Activated CD8-positive, alpha-beta T cell treated with anti-CD3 and anti-CD28 coated beads for 36 hours (primary cell): ENCODE measurements around the gene CTSK. TPM values are rescaled to one million over a fixed set of nuclear protein-coding genes. Genes with fewer than 3 reads are reported as not detected.
"Not testable (repeated sequence)": the region's sequence is repeated elsewhere in the genome, so short reads cannot be mapped to it uniquely, and the experiment has no call there.

Source experiments
- ATAC-seq: fragments of 200-7000 bp; cut with Tn5 transposase; one replicate; pipeline ENCODE4 v1.10.0; 2021; ENCODE audit warnings: mild to moderate bottlenecking, moderate library complexity
- CTCF ChIA-PET: fragments of 350-600 bp; sonication (Branson Sonifier 250); formaldehyde crosslinking; loops from one replicate; lab custom pipeline; 2021; ENCODE audit warnings: antibody characterized with exemption; lab: Charles Lee
- POLR2A ChIA-PET: fragments of 350-600 bp; sonication (Branson Sonifier 250); formaldehyde crosslinking; loops from one replicate; lab custom pipeline; 2021; ENCODE audit warnings: antibody characterized with exemption; lab: Charles Lee
- DNase-seq: peaks from one replicate; pipeline ENCODE4 v3.0.0-alpha.2; 2020
- H3K27ac Mint-ChIP-seq: one replicate; pipeline ENCODE4 v1.8.0; 2021; ENCODE audit warnings: mild to moderate bottlenecking, mixed read lengths
- H3K27me3 Mint-ChIP-seq: one replicate; pipeline ENCODE4 v1.8.0; 2021; ENCODE audit warnings: mixed read lengths
- H3K36me3 Mint-ChIP-seq: one replicate; pipeline ENCODE4 v1.8.0; 2021; ENCODE audit warnings: low read depth, mixed read lengths
- H3K4me1 Mint-ChIP-seq: one replicate; pipeline ENCODE4 v1.8.0; 2021; ENCODE audit warnings: low read depth, mixed read lengths
- H3K4me3 Mint-ChIP-seq: one replicate; pipeline ENCODE4 v1.8.0; 2021; ENCODE audit warnings: mild to moderate bottlenecking, moderate library complexity, mixed read lengths
- H3K9me3 Mint-ChIP-seq: one replicate; pipeline ENCODE4 v1.8.0; 2021; ENCODE audit warnings: mixed read lengths
- intact Hi-C: fragments of 100-400 bp; cut with micrococcal nuclease; formaldehyde crosslinking; loops from one replicate; pipeline ENCODE4 v1.10.0; 2022
- total RNA-seq, 2 experiments: library from RNA; stranded (reverse); gene quantifications; one replicate each; pipeline ENCODE4 v1.2.3, GENCODE V29; 2021
- TF ChIP-seq, protein P1 (sequence below): fragments of 200-600 bp; IDR thresholded peaks from one replicate; pipeline ENCODE4 v1.8.0; 2022; ENCODE audit warnings: antibody characterized with exemption, mild to moderate bottlenecking

CTSK gene
- total RNA-seq, 2 experiments from 2014 or later: 2.9 to 3.6 TPM

DNA sequence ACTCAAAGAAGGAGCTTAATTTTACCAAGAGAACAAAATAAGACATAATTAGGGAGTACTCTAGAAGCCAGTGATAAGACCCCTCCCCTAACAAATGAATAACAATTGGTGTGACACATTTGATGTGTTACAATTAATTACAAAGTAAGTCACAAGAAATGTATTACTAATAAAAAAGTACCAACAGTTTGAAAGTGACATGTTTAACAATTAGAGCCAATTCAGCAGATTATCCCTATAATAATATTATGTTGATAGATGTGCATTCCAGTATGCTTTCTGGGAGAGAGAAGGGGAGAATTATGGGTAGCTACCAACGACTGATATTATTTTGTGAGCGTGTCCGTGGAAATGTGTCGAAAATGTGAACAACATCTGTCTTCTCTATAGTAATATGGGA, 19.1 kb downstream of the CTSK start:
- Mint-ChIP-seq H3K4me3 (no peak overlapping the region), H3K27me3 (no peaks in the 10 kb centered on the region), H3K9me3 (no peaks in the 10 kb centered on the region), H3K36me3 (no peaks in the 10 kb centered on the region), H3K4me1 (no peaks in the 10 kb centered on the region), H3K27ac (no peak overlapping the region)
- TF ChIP-seq, protein P1, sequence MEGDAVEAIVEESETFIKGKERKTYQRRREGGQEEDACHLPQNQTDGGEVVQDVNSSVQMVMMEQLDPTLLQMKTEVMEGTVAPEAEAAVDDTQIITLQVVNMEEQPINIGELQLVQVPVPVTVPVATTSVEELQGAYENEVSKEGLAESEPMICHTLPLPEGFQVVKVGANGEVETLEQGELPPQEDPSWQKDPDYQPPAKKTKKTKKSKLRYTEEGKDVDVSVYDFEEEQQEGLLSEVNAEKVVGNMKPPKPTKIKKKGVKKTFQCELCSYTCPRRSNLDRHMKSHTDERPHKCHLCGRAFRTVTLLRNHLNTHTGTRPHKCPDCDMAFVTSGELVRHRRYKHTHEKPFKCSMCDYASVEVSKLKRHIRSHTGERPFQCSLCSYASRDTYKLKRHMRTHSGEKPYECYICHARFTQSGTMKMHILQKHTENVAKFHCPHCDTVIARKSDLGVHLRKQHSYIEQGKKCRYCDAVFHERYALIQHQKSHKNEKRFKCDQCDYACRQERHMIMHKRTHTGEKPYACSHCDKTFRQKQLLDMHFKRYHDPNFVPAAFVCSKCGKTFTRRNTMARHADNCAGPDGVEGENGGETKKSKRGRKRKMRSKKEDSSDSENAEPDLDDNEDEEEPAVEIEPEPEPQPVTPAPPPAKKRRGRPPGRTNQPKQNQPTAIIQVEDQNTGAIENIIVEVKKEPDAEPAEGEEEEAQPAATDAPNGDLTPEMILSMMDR: no peak
- intact Hi-C loops: no loop called here
- CTCF ChIA-PET: interaction anchor here (1.0 to 1.7 kb wide), 2 partner anchors 40 to 81 kb away, joined by 3 read pairs; no protein-coding TSS in a partner anchor
- DNase-seq (no peak), ATAC-seq (no peak)
- POLR2A ChIA-PET: interaction anchor here (0.7 kb wide), 1 partner anchor 20 kb away, joined by 5 read pairs; no protein-coding TSS in a partner anchor

DNA sequence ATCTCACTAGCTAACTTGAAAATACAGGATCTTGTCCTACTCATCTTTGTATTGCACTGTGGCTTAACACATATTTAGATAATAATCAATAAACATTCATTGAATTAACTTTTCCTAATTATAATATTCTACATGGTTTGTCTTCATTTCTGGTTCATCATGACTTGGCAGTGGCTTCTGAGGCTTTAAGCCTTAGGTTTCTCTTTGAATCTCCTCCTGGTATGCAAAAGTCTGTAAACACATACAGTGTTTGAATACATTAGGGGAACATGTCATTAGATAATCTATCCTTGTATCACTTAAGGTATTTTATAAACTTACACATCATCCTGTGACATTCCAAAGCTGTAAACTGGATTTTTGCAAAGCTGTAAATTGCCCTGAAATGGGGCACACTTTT, 20.6 kb downstream of the CTSK start:
- no peaks in the 10 kb centered on the region for H3K4me1 Mint-ChIP-seq
- H3K9me3 Mint-ChIP-seq: no peaks in the 10 kb centered on the region
- ChIA-PET POLR2A (no interaction called here), CTCF (interaction anchor here (0.6 to 1.7 kb wide), 3 partner anchors 14 to 82 kb away, joined by 3 read pairs; no protein-coding TSS in a partner anchor)
- intact Hi-C loops: no loop called here
- H3K27ac Mint-ChIP-seq: no peak overlapping the region
- TF ChIP-seq, protein P1: no peak
- H3K4me3 Mint-ChIP-seq: no peak overlapping the region
- DNase-seq: no peak
- no peak for ATAC-seq
- no peaks in the 10 kb centered on the region for H3K36me3 Mint-ChIP-seq
- H3K27me3 Mint-ChIP-seq: no peaks in the 10 kb centered on the region

DNA sequence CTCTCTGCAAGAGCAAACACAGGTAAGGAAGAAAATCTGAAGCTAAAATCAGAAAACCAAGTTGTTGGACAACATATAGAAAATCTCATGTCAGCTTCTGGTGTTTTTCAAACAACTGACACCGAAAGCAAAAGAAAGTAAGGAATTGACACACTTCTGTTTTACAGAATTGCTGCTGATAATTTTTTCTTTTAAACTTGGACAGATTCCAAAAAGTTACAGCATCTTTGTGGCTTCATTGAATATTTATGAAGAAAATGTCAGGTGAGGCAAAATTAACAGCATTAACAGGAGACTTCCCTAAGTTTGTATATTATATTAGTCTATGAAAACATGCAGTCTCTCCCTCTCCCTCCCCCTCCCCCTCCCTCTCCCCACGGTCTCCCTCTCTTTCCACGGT, 27.6 kb downstream of the CTSK start:
- H3K9me3 Mint-ChIP-seq: no peaks in the 10 kb centered on the region
- POLR2A ChIA-PET: no interaction called here
- H3K27me3 Mint-ChIP-seq: no peaks in the 10 kb centered on the region

DNA sequence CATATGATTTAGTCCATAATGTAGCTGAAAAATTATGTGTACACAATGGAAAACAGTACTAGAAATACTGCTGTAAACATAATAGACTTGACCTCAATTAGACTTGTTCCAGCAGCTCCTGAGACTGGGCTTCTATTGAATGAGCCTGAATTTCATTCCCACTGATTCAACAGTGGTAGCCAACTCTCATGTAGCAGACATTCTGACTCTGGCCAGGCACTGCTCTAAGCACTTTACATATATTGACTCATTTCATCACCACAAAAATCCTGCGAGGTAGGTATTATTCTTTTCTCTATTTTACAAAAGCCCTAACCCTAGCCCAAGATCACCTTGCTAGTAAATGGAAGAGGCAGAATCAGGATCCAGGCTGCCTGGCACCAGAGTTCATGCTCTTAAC, 29.7 kb downstream of the CTSK start:
- no peaks in the 10 kb centered on the region for H3K27me3 Mint-ChIP-seq
- ATAC-seq (no peak), DNase-seq (no peak)
- H3K4me1 Mint-ChIP-seq: peaks cover 5% of the 10 kb centered on the region
- ChIA-PET POLR2A (interaction anchor here (1.0 kb wide), 1 partner anchor 260 kb away, joined by 4 read pairs; no protein-coding TSS in a partner anchor), CTCF (no interaction called here)
- no peaks in the 10 kb centered on the region for H3K9me3 Mint-ChIP-seq
- TF ChIP-seq, protein P1: no peak
- intact Hi-C loops: no loop called here
- no peak overlapping the region for H3K27ac Mint-ChIP-seq
- no peak overlapping the region for H3K4me3 Mint-ChIP-seq
- no peaks in the 10 kb centered on the region for H3K36me3 Mint-ChIP-seq

More for the DNA sequence above, 27.6 kb downstream of the CTSK start:
- TF ChIP-seq, protein P1: no peak
- H3K27ac Mint-ChIP-seq: no peak overlapping the region
- intact Hi-C loops: no loop called here
- CTCF ChIA-PET: no interaction called here
- no peak overlapping the region for H3K4me3 Mint-ChIP-seq
- DNase-seq: no peak
- H3K36me3 Mint-ChIP-seq: no peaks in the 10 kb centered on the region
- ATAC-seq: no peak
- peaks cover 5% of the 10 kb centered on the region for H3K4me1 Mint-ChIP-seq

DNA sequence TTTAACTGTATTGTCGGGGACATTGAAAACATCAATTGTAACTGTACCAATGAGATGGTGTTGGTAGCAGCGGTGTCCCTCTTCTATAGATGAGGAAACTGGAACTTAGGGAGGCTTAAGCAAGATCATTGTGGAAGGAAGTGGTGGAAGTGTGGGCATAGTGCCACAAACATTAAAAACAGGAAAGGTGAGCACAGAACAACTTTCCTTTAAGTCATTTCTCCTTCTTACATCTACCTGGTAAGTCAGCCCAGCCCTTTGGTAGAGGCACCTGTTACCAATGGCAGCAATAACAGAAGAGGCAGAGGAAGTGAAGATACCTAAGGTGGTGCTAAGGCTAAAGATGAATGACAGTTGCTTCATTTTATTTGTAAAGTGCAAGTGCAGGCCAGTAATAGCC, 30.5 kb downstream of the CTSK start:
- intact Hi-C loops: no loop called here
- no peak for ATAC-seq

DNA sequence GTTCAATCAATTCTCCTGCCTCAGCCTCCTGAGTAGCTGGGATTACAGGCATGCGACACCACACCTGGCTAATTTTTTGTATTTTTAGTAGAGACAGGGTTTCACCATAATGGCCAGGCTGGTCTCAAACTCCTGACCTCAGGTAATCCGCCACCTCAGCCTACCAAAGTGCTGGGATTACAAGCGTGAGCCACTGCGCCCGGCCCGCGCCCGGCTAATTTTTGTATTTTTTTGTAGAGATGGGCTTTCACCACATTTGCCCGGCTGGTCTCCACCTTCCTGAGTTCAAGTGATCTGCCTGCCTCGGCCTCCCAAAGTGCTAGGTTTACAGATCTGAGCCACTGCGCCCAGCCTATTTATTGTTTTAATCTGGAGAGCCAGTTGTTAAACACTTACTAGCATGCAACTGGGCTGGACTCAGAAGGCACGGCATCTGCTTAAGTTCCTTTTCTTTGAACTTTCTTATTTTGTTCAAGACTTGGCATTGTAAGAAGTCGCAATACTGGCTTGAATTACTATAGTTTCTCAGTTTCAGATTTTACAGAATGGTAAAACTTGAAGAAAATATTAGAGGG, 32.0 kb downstream of the CTSK start:
- H3K27me3 Mint-ChIP-seq, CTCF ChIA-PET, H3K27ac Mint-ChIP-seq, H3K36me3 Mint-ChIP-seq, H3K4me3 Mint-ChIP-seq, DNase-seq, ATAC-seq, intact Hi-C loops, H3K9me3 Mint-ChIP-seq: not testable (repeated sequence)
- POLR2A ChIA-PET: interaction anchor here (0.8 kb wide), 1 partner anchor 16 kb away, joined by 3 read pairs; no protein-coding TSS in a partner anchor
- H3K4me1 Mint-ChIP-seq: peaks cover 12% of the 10 kb centered on the region

More for the DNA sequence above, 30.5 kb downstream of the CTSK start:
- POLR2A ChIA-PET: interaction anchor here (1.0 kb wide), 1 partner anchor 198 kb away, joined by 3 read pairs; the partner anchor contains the start of gene MCL1
- H3K27me3 Mint-ChIP-seq: no peaks in the 10 kb centered on the region
- no peak for DNase-seq
- CTCF ChIA-PET: no interaction called here
- H3K4me1 Mint-ChIP-seq: peaks cover 5% of the 10 kb centered on the region
- TF ChIP-seq, protein P1: no peak
- H3K27ac Mint-ChIP-seq: no peak overlapping the region
- H3K9me3 Mint-ChIP-seq: no peaks in the 10 kb centered on the region
- H3K4me3 Mint-ChIP-seq: no peak overlapping the region
- no peaks in the 10 kb centered on the region for H3K36me3 Mint-ChIP-seq
